Neural cell (in vitro differentiated cells): Measurements from ENCODE around the gene GGCX. TPM values are rescaled to one million over a fixed set of nuclear protein-coding genes. Genes with fewer than 3 reads are reported as not detected.

Experiments used
- H2AFZ ChIP-seq: fragments of 200-600, 300-800 bp; sonication (generic), shearing (Covaris generic); 2 replicates; pipeline ENCODE4 v1.6.0; 2014; ENCODE audit warnings: low read depth, mild to moderate bottlenecking, antibody characterized with exemption, low read length, moderate library complexity
- H3F3A ChIP-seq: fragments of 200-600 bp; shearing (Covaris generic); 2 replicates; pipeline ENCODE4 v1.6.1; 2016; ENCODE audit warnings: mild to moderate bottlenecking, moderate library complexity, mixed read lengths, antibody characterized with exemption, low read length; ENCODE audit not compliant: insufficient read depth, poor library complexity, severe bottlenecking
- H3K27ac ChIP-seq: fragments of 200-600, 300-800 bp; sonication (generic), shearing (Covaris generic); 2 replicates; pipeline ENCODE4 v1.5.1; 2014; ENCODE audit warnings: mild to moderate bottlenecking, low read length, moderate library complexity
- H3K27me3 ChIP-seq: fragments of 300-800, 200-600 bp; sonication (generic), shearing (Covaris generic); 2 replicates; pipeline ENCODE4 v1.6.0; 2014; ENCODE audit warnings: mild to moderate bottlenecking, low read depth, low read length, moderate library complexity; ENCODE audit not compliant: insufficient read depth
- H3K36me3 ChIP-seq: fragments of 300-800, 200-600 bp; sonication (generic), shearing (Covaris generic); 2 replicates; pipeline ENCODE4 v1.5.1; 2014; ENCODE audit warnings: mild to moderate bottlenecking, antibody characterized with exemption, low read length, moderate library complexity; ENCODE audit not compliant: insufficient read depth
- H3K4me2 ChIP-seq: fragments of 300-800, 200-600 bp; sonication (generic), shearing (Covaris generic); 2 replicates; pipeline ENCODE4 v1.6.0; 2014; ENCODE audit warnings: mild to moderate bottlenecking, low read length
- H3K4me3 ChIP-seq: fragments of 300-800, 200-600 bp; sonication (generic), shearing (Covaris generic); 2 replicates; pipeline ENCODE4 v1.5.1; 2014; ENCODE audit warnings: mild to moderate bottlenecking, low read length, moderate library complexity
- H3K79me2 ChIP-seq: fragments of 200-600 bp; shearing (Covaris generic); replicated peaks from 2 replicates; pipeline ENCODE4 v1.6.0; 2014; ENCODE audit warnings: mild to moderate bottlenecking, low read length, moderate library complexity; ENCODE audit not compliant: insufficient read depth
- H3K9ac ChIP-seq: fragments of 300-800, 200-600 bp; sonication (generic), shearing (Covaris generic); 2 replicates; pipeline ENCODE4 v1.6.1; 2016; ENCODE audit warnings: mild to moderate bottlenecking, low read length, mixed read lengths
- H3K9me2 ChIP-seq: fragments of 200-600 bp; shearing (Covaris generic); 2 replicates; pipeline ENCODE4 v1.6.1; 2016; ENCODE audit warnings: mild to moderate bottlenecking, low read length, mixed read lengths; ENCODE audit not compliant: insufficient read depth
- H3K9me3 ChIP-seq: fragments of 200-600, 300-800 bp; sonication (generic), shearing (Covaris generic); 2 replicates; pipeline ENCODE4 v1.6.1; 2016; ENCODE audit warnings: mild to moderate bottlenecking, mixed run types, low read length, moderate library complexity, mixed read lengths
- H4K20me1 ChIP-seq: fragments of 200-600 bp; shearing (Covaris generic); 2 replicates; pipeline ENCODE4 v1.6.1; 2016; ENCODE audit warnings: mild to moderate bottlenecking, mixed run types; ENCODE audit not compliant: insufficient read depth
- EP300 ChIP-seq: fragments of 450-650 bp; conservative IDR thresholded peaks from 2 replicates; pipeline ENCODE4 v1.6.1; 2014; ENCODE audit warnings: antibody characterized with exemption, mild to moderate bottlenecking, moderate library complexity; ENCODE audit not compliant: poor library complexity, severe bottlenecking
- EZH2 ChIP-seq: fragments of 200-600, 300-800 bp; shearing (Covaris generic), sonication (generic); IDR thresholded peaks from 2 replicates; pipeline ENCODE4 v1.6.1; 2014; ENCODE audit warnings: antibody characterized with exemption, low read length, borderline replicate concordance, mild to moderate bottlenecking; ENCODE audit not compliant: insufficient read depth, poor library complexity, severe bottlenecking
- MXI1 ChIP-seq: fragments of 450-650 bp; conservative IDR thresholded peaks from 2 replicates; pipeline ENCODE4 v1.6.1; 2014; ENCODE audit warnings: antibody characterized with exemption, mild to moderate bottlenecking; ENCODE audit not compliant: poor library complexity, severe bottlenecking
- POLR2AphosphoS5 ChIP-seq: IDR thresholded peaks from 2 replicates; pipeline ENCODE4 v1.6.1; 2012
- RAD21 ChIP-seq: fragments of 450-650 bp; conservative IDR thresholded peaks from 2 replicates; pipeline ENCODE4 v1.6.1; 2014; ENCODE audit warnings: antibody characterized with exemption, mild to moderate bottlenecking, moderate library complexity
- SMC3 ChIP-seq: fragments of 450-650 bp; conservative IDR thresholded peaks from 2 replicates; pipeline ENCODE4 v1.6.1; 2014; ENCODE audit warnings: antibody characterized with exemption, mild to moderate bottlenecking, moderate library complexity; ENCODE audit not compliant: poor library complexity
- TAF1 ChIP-seq: IDR thresholded peaks from 2 replicates; pipeline ENCODE4 v1.6.1; 2012; ENCODE audit warnings: low read depth
- polyA plus RNA-seq: library from polyadenylated mRNA; depleted of rRNA; stranded (reverse); fragments of >200 nt; gene quantifications from 2 replicates; pipeline ENCODE4 v1.2.3, GENCODE V29; 2014
- TF ChIP-seq, protein P1 (sequence below): fragments of 450-650 bp; IDR thresholded peaks from 2 replicates; pipeline ENCODE4 v1.5.1; 2014; ENCODE audit warnings: antibody characterized with exemption, mild to moderate bottlenecking, moderate library complexity; ENCODE audit not compliant: poor library complexity, severe bottlenecking
- TF ChIP-seq, protein P2 (sequence below): IDR thresholded peaks from 2 replicates; pipeline ENCODE4 v1.6.1; 2012; ENCODE audit warnings: borderline replicate concordance

GGCX gene
- polyA plus RNA-seq, 1 donor from 2014 or later = 41.4 TPM

DNA sequence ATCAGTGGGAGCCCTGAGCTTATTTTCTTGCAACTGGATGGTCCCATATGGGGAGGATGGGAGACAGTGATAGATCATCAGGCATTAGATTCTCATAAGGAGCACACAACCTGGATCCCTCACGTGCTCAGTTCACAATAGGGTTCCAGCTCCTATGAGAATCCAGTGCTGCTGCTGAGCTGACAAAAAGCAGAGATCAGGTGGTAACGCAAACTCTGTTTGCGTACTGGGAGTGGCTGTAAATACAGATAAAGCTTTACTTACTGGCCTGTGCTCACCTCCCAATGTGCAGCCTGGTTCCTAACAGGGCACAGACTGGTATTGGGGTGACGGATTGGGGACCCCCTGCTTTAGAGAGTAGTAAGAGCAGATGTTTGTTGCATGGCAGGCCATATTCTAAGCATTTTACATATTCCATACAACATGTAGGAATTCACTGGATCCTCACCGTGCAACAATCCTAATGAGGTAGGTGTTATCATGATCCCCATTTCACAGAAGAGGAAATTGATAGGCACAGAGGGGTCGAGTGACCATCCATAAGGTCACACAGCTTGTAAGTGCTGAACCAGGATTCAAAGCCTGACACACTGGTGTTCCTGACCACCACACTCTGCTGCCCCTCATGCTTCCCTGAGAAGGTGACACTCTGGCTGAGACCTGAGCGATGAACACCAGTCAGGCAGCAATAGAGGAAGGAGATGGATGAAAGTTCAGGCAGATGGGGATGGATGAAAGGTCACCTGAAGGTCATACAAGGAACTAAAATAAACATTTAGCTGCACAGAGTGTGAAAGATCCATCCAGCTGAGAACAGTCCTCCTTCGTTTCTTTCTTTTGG is 38.0 kb downstream of the GGCX start:
- H3K9ac ChIP-seq = no peak overlapping the region
- H3K27me3 ChIP-seq = no peaks in the 10 kb centered on the region
- TF ChIP-seq RAD21 = no peak
- TF ChIP-seq POLR2AphosphoS5 = no peak
- TF ChIP-seq, protein P1, sequence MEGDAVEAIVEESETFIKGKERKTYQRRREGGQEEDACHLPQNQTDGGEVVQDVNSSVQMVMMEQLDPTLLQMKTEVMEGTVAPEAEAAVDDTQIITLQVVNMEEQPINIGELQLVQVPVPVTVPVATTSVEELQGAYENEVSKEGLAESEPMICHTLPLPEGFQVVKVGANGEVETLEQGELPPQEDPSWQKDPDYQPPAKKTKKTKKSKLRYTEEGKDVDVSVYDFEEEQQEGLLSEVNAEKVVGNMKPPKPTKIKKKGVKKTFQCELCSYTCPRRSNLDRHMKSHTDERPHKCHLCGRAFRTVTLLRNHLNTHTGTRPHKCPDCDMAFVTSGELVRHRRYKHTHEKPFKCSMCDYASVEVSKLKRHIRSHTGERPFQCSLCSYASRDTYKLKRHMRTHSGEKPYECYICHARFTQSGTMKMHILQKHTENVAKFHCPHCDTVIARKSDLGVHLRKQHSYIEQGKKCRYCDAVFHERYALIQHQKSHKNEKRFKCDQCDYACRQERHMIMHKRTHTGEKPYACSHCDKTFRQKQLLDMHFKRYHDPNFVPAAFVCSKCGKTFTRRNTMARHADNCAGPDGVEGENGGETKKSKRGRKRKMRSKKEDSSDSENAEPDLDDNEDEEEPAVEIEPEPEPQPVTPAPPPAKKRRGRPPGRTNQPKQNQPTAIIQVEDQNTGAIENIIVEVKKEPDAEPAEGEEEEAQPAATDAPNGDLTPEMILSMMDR = no peak
- no peak for TF ChIP-seq EZH2
- TF ChIP-seq EP300 = no peak
- TF ChIP-seq MXI1 = no peak
- TF ChIP-seq, protein P2, sequence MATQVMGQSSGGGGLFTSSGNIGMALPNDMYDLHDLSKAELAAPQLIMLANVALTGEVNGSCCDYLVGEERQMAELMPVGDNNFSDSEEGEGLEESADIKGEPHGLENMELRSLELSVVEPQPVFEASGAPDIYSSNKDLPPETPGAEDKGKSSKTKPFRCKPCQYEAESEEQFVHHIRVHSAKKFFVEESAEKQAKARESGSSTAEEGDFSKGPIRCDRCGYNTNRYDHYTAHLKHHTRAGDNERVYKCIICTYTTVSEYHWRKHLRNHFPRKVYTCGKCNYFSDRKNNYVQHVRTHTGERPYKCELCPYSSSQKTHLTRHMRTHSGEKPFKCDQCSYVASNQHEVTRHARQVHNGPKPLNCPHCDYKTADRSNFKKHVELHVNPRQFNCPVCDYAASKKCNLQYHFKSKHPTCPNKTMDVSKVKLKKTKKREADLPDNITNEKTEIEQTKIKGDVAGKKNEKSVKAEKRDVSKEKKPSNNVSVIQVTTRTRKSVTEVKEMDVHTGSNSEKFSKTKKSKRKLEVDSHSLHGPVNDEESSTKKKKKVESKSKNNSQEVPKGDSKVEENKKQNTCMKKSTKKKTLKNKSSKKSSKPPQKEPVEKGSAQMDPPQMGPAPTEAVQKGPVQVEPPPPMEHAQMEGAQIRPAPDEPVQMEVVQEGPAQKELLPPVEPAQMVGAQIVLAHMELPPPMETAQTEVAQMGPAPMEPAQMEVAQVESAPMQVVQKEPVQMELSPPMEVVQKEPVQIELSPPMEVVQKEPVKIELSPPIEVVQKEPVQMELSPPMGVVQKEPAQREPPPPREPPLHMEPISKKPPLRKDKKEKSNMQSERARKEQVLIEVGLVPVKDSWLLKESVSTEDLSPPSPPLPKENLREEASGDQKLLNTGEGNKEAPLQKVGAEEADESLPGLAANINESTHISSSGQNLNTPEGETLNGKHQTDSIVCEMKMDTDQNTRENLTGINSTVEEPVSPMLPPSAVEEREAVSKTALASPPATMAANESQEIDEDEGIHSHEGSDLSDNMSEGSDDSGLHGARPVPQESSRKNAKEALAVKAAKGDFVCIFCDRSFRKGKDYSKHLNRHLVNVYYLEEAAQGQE = no peak
- H4K20me1 ChIP-seq = no peaks in the 10 kb centered on the region
- no peak overlapping the region for H3K4me2 ChIP-seq
- no peaks in the 10 kb centered on the region for H3K9me2 ChIP-seq
- H2AFZ ChIP-seq = no peak overlapping the region
- H3F3A ChIP-seq = no peaks in the 10 kb centered on the region
- H3K9me3 ChIP-seq = no peaks in the 10 kb centered on the region
- no peaks in the 10 kb centered on the region for H3K79me2 ChIP-seq
- H3K4me3 ChIP-seq = no peak overlapping the region
- H3K36me3 ChIP-seq = no peaks in the 10 kb centered on the region
- H3K27ac ChIP-seq = no peak overlapping the region

DNA sequence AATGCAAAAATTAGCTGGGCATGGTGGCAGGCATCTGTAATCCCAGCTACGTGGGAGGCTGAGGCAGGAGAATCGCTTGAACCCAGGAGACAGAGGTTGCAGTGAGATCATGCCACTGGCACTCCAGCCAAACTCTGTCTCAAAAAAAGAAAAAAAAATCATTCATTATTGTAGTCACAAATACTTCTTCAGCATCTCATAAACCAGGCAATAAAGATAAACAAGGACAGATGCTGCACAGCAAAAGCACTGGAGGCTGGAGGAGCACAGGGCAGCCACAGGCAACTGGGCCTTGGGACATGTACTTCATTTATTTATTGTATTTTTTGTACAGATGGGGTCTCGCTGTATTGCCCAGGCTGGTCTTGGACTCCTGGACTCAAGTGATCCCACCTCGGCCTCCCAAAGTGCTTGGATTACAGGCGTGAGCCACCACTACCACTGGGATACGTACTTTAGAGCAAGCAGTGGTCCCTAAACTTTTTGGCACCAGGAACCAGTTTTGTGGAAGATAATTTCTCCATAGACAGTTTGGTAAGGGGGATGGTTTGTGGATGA is 39.1 kb downstream of the GGCX start:
- Histone ChIP-seq H3K27ac (no peak overlapping the region), H3K9ac (no peak overlapping the region), H3K27me3 (no peaks in the 10 kb centered on the region), H3K4me3 (no peak overlapping the region), H3K36me3 (no peaks in the 10 kb centered on the region), H2AFZ (no peak overlapping the region), H3K9me2 (no peaks in the 10 kb centered on the region), H4K20me1 (no peaks in the 10 kb centered on the region), H3K79me2 (no peaks in the 10 kb centered on the region), H3F3A (no peaks in the 10 kb centered on the region), H3K9me3 (no peaks in the 10 kb centered on the region), H3K4me2 (no peak overlapping the region)
- TF ChIP-seq POLR2AphosphoS5 (no peak), EZH2 (no peak), MXI1 (no peak), SMC3 (no peak), RAD21 (no peak), EP300 (no peak), TAF1 (no peak)
- TF ChIP-seq, protein P2 = no peak
- TF ChIP-seq, protein P1 = no peak
